ENCODE results near the gene PRAF2.

- no peak for TF ChIP-seq POLR2A (IDR thresholded peaks at IDR 0.05)
- no peak for TF ChIP-seq CTCF (IDR thresholded peaks at IDR 0.05)
- TF ChIP-seq EP300 (IDR thresholded peaks at IDR 0.05): no peak
- TF ChIP-seq POLR2AphosphoS5 (IDR thresholded peaks at IDR 0.05): no peak
Measured at GRCh38 chrX:49039598-49040375, 34.0 kb downstream of the PRAF2 start.

All from stomach (tissue), 4 donors.